ENCODE results near the gene REM2.

The REM2 gene, protein sequence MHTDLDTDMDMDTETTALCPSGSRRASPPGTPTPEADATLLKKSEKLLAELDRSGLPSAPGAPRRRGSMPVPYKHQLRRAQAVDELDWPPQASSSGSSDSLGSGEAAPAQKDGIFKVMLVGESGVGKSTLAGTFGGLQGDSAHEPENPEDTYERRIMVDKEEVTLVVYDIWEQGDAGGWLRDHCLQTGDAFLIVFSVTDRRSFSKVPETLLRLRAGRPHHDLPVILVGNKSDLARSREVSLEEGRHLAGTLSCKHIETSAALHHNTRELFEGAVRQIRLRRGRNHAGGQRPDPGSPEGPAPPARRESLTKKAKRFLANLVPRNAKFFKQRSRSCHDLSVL

DNA sequence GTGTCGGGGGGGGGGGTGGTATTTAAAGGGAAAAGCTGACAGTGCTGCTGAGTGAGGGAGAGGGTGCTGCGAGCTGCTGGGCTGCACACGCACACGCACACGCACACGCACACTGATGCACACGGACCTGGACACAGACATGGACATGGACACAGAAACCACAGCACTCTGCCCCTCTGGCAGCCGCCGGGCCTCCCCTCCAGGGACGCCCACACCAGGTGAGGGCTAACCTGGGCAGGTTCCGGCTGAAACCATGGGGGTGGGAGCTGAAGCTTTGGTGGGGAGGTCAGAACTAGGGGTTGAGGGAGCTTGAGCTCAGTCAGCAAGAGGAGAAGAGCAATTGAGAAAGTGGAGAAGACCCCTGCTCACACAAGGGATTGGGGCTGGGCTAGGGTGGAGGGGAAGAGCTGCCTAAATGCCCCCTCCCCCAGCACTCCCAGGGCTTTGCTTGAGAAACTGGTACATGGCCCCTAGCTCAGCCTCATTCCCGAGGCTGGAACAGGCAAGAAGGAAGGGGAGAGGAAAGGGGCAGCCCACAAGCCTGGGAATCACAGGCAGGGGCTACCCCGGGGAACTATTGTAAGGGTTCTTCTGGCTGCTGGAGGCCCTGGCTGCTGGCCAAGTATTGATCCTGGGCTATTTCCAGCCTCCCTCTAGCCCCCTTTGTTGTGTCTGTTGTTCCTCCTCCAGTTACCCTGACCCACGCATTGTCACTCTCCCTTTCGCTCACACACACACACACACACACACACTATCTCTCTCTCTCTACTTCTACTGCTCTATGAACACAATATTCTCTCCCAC is at the start of gene REM2:
REM2 (plus strand) TSS at position 50 of the 804 bp plus-strand sequence; CDS start at position 116, 66 bp downstream.
- DNase-seq = no peak

GRCh38 chr14:22835505-22835904 is 47.5 kb upstream of the REM2 start:
- no peak for DNase-seq

DNA sequence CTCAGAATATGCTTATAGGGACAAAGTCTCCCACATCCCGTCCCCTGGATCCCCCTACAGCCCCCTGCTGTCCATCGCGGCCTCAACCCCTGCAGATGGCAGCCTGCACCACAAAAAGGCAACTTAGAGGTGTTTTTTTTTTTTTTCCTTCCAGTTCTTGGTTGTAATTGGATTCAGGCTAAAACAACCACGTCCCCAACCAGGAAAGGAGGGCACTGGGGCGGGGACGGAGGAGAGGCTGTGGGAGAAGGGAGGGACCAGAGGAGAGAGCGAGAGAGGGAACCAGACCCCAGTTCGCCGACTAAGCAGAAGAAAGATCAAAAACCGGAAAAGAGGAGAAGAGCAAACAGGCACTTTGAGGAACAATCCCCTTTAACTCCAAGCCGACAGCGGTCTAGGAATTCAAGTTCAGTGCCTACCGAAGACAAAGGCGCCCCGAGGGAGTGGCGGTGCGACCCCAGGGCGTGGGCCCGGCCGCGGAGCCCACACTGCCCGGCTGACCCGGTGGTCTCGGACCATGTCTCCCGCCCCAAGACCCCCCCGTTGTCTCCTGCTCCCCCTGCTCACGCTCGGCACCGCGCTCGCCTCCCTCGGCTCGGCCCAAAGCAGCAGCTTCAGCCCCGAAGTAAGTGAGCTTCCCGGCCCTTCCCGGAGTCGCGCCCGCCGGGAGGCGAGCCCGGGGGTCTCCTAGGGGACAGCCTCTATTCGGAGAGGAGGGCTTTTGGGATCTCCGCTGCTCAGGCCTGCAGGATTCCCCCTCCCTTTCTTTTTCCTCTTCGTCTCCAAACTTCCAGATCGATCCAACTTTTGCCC is 46.5 kb upstream of the REM2 start, which contains the start of gene MMP14:
MMP14 (plus strand) TSS at position 285 of the 813 bp plus-strand sequence; CDS start at position 518, 233 bp downstream.
- DNase-seq = no peak

DNA sequence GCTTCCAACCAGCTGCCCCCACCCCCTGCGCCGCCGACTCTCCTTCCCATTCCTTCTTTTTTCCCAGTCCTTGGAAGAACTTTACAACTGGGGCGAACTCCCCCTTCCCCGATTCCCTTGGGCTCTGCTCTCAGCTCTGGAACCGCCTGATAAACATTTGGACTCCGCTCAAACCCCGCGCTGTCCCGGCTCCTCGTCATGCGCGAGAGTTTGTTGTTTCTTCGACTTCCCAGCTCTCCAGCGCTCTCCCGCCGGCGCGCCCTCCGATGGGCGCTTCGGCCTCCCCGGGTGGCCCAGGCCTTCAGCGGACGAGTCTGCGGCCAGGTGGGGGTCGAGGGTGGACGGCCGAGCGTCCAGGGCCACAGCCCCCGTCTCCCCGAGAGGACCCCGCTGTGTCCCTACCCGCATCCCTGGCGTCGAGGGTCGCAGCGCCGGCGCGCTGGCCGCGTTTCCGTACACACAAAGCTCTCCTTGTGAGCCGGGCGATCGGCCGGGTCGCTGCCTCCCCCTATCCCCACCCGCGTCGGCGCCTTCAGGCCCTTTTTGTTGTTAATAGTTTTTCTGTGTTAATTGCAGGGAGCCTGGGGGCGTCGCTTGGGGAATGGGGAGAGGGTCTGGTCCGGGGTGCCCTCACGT is 45.8 kb upstream of the REM2 start:
- DNase-seq = no peak

- DNase-seq = no peak
Observed at GRCh38 chr14:22837750-22838538, 45.1 kb upstream of the REM2 start.

DNA sequence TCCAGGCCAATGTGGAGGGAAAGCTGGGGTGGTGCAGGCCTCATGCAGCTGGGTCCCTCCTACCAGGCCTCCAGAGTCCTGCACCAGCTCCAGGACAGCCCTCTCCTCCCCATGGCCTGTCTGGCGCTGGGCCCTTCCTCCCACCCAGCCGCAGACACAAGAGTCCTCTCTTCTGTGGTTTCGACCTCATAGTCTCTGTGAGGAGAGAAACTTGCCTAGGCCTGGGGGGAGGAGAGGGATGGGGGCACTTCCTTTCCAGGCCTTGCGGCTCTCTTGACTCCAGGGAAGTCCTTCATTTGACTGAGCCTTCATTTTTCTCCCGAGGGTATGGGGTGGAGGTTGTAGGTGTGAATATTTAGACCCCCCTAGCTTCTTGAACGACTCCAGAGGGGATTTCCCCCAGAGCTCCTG is 44.4 kb upstream of the REM2 start:
- no peak for DNase-seq

- DNase-seq = no peak
Observed at GRCh38 chr14:22839159-22839779, 43.8 kb upstream of the REM2 start.

GRCh38 chr14:22841311-22841710 is 41.7 kb upstream of the REM2 start:
- DNase-seq = no peak

DNA sequence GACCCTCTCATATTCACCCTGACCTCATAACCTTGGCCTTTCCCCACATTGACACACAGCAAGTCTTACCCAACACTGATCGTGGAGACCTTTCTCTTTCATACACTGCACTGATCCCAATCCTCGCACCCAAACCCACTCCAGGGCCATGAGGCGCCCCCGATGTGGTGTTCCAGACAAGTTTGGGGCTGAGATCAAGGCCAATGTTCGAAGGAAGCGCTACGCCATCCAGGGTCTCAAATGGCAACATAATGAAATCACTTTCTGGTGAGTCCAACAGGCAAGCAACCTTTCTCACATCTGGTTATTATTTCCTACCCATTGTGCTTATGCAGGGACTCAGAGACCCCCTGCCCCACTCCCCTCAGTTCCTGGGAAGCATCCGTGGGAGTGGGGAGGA is 41.3 kb upstream of the REM2 start:
- DNase-seq = no peak

DNA sequence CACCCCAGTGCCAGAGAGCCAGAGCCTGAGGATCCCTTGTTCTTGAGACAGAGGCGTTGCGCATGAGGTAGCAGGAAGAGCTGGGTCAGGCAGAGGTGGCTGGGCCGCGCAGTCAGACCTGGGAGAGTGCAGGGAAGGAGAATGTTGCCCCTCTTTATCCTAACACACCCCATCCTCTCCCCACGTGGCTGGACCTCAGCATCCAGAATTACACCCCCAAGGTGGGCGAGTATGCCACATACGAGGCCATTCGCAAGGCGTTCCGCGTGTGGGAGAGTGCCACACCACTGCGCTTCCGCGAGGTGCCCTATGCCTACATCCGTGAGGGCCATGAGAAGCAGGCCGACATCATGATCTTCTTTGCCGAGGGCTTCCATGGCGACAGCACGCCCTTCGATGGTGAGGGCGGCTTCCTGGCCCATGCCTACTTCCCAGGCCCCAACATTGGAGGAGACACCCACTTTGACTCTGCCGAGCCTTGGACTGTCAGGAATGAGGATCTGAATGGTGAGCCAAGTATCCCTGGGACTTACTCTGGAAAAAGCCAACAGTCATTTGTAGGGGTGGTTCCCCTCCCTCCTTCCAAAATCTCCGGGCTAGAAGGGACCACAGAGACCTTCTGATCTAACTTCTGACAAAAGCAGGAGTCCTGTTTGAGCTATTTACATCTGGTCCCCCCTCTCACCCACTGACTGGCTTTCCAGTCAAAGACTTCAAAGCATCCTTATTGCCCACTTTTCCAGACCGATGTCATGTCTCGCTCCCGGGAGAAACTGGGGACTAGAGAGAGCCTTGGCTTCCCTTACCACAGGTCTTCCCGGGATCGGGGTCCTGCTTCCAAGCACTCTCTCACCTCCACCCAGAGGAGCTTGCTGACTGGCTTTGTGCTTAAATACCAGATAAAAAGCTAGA is 40.6 kb upstream of the REM2 start:
- DNase-seq = no peak

DNA sequence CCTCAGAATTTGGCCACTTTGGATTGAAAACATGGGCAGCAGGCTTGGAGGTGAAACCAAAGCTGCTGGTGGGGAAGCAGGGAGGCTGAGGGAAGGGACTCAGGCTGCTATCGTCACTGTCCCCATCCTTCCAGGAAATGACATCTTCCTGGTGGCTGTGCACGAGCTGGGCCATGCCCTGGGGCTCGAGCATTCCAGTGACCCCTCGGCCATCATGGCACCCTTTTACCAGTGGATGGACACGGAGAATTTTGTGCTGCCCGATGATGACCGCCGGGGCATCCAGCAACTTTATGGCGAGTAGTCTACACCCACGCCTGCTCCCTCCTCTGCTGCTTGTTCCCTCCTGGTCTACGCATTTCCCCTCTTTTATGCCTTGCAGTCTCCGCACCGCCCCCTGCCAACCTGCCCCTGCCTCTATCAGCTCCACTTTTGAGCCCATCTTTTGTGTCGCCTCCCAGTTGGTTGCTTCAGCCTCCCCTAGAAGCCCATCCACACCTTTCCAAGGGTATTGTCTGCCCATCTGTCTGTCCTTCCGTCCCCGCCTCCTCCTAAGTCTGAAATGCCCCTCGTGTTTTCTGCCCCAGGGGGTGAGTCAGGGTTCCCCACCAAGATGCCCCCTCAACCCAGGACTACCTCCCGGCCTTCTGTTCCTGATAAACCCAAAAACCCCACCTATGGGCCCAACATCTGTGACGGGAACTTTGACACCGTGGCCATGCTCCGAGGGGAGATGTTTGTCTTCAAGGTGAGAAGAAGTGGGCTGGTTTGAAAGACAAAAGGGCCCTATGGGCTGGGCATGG is 39.7 kb upstream of the REM2 start:
- no peak for DNase-seq

GRCh38 chr14:22844221-22845102 is 38.6 kb upstream of the REM2 start:
- no peak for DNase-seq

- no peak for DNase-seq
Observed at GRCh38 chr14:22845103-22845394, 38.0 kb upstream of the REM2 start.

DNA sequence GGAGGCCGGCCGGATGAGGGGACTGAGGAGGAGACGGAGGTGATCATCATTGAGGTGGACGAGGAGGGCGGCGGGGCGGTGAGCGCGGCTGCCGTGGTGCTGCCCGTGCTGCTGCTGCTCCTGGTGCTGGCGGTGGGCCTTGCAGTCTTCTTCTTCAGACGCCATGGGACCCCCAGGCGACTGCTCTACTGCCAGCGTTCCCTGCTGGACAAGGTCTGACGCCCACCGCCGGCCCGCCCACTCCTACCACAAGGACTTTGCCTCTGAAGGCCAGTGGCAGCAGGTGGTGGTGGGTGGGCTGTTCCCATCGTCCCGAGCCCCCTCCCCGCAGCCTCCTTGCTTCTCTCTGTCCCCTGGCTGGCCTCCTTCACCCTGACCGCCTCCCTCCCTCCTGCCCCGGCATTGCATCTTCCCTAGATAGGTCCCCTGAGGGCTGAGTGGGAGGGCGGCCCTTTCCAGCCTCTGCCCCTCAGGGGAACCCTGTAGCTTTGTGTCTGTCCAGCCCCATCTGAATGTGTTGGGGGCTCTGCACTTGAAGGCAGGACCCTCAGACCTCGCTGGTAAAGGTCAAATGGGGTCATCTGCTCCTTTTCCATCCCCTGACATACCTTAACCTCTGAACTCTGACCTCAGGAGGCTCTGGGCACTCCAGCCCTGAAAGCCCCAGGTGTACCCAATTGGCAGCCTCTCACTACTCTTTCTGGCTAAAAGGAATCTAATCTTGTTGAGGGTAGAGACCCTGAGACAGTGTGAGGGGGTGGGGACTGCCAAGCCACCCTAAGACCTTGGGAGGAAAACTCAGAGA is 37.0 kb upstream of the REM2 start:
- DNase-seq = no peak

DNA sequence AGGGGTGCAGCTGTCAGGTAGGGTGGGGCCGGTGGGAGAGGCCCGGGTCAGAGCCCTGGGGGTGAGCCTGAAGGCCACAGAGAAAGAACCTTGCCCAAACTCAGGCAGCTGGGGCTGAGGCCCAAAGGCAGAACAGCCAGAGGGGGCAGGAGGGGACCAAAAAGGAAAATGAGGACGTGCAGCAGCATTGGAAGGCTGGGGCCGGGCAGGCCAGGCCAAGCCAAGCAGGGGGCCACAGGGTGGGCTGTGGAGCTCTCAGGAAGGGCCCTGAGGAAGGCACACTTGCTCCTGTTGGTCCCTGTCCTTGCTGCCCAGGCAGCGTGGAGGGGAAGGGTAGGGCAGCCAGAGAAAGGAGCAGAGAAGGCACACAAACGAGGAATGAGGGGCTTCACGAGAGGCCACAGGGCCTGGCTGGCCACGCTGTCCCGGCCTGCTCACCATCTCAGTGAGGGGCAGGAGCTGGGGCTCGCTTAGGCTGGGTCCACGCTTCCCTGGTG is 36.2 kb upstream of the REM2 start:
- no peak for DNase-seq

GRCh38 chr14:22847661-22848341 is 35.2 kb upstream of the REM2 start:
- DNase-seq = no peak
